ENCODE measurements around the gene CALD1.

DNA sequence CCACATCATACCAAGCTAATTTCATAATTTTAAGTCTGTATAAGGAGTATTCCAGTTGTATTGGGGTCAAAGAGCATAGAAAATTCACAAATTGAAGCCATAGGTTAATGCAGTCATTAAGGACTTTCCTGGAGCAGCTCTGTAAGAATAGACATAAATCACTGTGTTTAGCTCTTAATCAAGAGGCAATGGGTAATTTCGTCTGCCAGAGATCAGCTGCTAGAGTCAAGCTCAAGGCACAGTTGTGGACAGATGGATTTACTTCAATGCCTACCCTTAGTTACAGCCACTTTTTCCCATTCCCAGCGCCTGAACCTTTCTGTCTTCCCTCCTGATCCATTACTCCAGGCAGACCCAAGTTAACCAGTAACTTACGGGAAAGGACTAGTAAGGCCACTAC, 166.3 kb downstream of the CALD1 start:
- TF ChIP-seq, protein P1, sequence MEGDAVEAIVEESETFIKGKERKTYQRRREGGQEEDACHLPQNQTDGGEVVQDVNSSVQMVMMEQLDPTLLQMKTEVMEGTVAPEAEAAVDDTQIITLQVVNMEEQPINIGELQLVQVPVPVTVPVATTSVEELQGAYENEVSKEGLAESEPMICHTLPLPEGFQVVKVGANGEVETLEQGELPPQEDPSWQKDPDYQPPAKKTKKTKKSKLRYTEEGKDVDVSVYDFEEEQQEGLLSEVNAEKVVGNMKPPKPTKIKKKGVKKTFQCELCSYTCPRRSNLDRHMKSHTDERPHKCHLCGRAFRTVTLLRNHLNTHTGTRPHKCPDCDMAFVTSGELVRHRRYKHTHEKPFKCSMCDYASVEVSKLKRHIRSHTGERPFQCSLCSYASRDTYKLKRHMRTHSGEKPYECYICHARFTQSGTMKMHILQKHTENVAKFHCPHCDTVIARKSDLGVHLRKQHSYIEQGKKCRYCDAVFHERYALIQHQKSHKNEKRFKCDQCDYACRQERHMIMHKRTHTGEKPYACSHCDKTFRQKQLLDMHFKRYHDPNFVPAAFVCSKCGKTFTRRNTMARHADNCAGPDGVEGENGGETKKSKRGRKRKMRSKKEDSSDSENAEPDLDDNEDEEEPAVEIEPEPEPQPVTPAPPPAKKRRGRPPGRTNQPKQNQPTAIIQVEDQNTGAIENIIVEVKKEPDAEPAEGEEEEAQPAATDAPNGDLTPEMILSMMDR (IDR thresholded peaks at IDR 0.05; ENCODE audit: low read depth, low read length, poor library complexity, severe bottlenecking): no peak
- TF ChIP-seq EZH2phosphoT487 (IDR thresholded peaks at IDR 0.05; ENCODE audit: borderline replicate concordance, low read length): no peak
